ENCODE measurements around the gene NR5A2. TPM values are rescaled to one million over a fixed set of nuclear protein-coding genes. Genes with fewer than 3 reads are reported as not detected.

Gene NR5A2
- total RNA-seq, 6 donors from 2014 or later, result under 0.01 to 7.8 (median 2.1) TPM

DNA sequence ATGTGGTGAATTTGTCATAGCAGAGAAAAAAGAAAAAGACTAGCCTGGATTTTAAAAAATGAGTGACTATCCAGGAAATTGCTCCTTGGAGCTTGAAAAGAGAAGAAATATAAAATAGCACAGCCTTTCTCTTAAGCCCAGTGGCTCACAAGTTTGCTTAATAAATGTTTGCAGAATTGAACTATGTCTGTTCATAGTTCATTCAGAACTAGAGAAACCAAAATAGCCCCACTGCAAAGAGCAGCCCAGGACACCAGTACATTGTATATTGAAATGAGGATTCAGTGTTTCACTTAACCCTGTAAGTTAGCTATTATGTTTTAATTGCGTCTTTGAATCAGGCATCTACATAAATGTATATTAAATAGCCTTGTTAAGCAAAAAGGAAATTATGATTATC, 88.8 kb downstream of the NR5A2 start:
- H3K36me3 ChIP-seq, result no peaks in the 10 kb centered on the region
- H3K27ac ChIP-seq, result no peak overlapping the region
- ATAC-seq (ENCODE audit: low FRiP score in 2 of 2) (no peak), DNase-seq (no peak)
- no peak overlapping the region for H3K4me3 ChIP-seq
- H3K27me3 ChIP-seq, result no peaks in the 10 kb centered on the region
- H3K4me1 ChIP-seq, result no peaks in the 10 kb centered on the region
- WGBS, 2 donors, result 95 to 100% methylated on average over 1 of the region's 1 CpG
- TF ChIP-seq, protein P1, sequence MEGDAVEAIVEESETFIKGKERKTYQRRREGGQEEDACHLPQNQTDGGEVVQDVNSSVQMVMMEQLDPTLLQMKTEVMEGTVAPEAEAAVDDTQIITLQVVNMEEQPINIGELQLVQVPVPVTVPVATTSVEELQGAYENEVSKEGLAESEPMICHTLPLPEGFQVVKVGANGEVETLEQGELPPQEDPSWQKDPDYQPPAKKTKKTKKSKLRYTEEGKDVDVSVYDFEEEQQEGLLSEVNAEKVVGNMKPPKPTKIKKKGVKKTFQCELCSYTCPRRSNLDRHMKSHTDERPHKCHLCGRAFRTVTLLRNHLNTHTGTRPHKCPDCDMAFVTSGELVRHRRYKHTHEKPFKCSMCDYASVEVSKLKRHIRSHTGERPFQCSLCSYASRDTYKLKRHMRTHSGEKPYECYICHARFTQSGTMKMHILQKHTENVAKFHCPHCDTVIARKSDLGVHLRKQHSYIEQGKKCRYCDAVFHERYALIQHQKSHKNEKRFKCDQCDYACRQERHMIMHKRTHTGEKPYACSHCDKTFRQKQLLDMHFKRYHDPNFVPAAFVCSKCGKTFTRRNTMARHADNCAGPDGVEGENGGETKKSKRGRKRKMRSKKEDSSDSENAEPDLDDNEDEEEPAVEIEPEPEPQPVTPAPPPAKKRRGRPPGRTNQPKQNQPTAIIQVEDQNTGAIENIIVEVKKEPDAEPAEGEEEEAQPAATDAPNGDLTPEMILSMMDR (IDR thresholded peaks at IDR 0.05), result no peak
- TF ChIP-seq POLR2AphosphoS5 (IDR thresholded peaks at IDR 0.05), result no peak
- TF ChIP-seq EP300 (IDR thresholded peaks at IDR 0.05), result no peak
- TF ChIP-seq POLR2A (IDR thresholded peaks at IDR 0.05), result no peak
- H3K9me3 ChIP-seq, result no peaks in the 10 kb centered on the region

- H3K27ac ChIP-seq, result no peak overlapping the region
- ATAC-seq (ENCODE audit: low FRiP score in 2 of 2) (no peak), DNase-seq (no peak)
- no peaks in the 10 kb centered on the region for H3K4me1 ChIP-seq
- no peaks in the 10 kb centered on the region for H3K27me3 ChIP-seq
- 89 to 92% methylated on average over 3 of the region's 3 CpGs for WGBS, 2 donors
- no peak for TF ChIP-seq POLR2A (IDR thresholded peaks at IDR 0.05)
- TF ChIP-seq EP300 (IDR thresholded peaks at IDR 0.05), result no peak
- TF ChIP-seq, protein P1 (IDR thresholded peaks at IDR 0.05), result no peak
- no peak for TF ChIP-seq POLR2AphosphoS5 (IDR thresholded peaks at IDR 0.05)
- H3K36me3 ChIP-seq, result no peaks in the 10 kb centered on the region
- no peaks in the 10 kb centered on the region for H3K9me3 ChIP-seq
- H3K4me3 ChIP-seq, result no peak overlapping the region
These were observed 91.4 kb downstream of the NR5A2 start for GRCh38 chr1:200118779-200119505.

GRCh38 chr1:200121421-200121820, 93.9 kb downstream of the NR5A2 start:
- no peaks in the 10 kb centered on the region for H3K27me3 ChIP-seq
- no peak overlapping the region for H3K27ac ChIP-seq
- DNase-seq (no peak), ATAC-seq (ENCODE audit: low FRiP score in 2 of 2) (no peak)
- TF ChIP-seq EP300 (IDR thresholded peaks at IDR 0.05), result no peak
- no peak for TF ChIP-seq POLR2AphosphoS5 (IDR thresholded peaks at IDR 0.05)
- TF ChIP-seq, protein P1 (IDR thresholded peaks at IDR 0.05), result no peak
- no peak for TF ChIP-seq POLR2A (IDR thresholded peaks at IDR 0.05)
- H3K4me1 ChIP-seq, result no peaks in the 10 kb centered on the region
- H3K4me3 ChIP-seq, result no peak overlapping the region
- no peaks in the 10 kb centered on the region for H3K9me3 ChIP-seq
- no peaks in the 10 kb centered on the region for H3K36me3 ChIP-seq

GRCh38 chr1:200124309-200124708, 96.8 kb downstream of the NR5A2 start:
- no peak overlapping the region for H3K27ac ChIP-seq
- no peaks in the 10 kb centered on the region for H3K9me3 ChIP-seq
- no peaks in the 10 kb centered on the region for H3K36me3 ChIP-seq
- no peaks in the 10 kb centered on the region for H3K27me3 ChIP-seq
- 89 to 94% methylated on average over 1 of the region's 1 CpG for whole genome bisulfite sequencing, 2 donors
- no peak for TF ChIP-seq EP300 (IDR thresholded peaks at IDR 0.05)
- TF ChIP-seq POLR2A (IDR thresholded peaks at IDR 0.05), result no peak
- TF ChIP-seq, protein P1 (IDR thresholded peaks at IDR 0.05), result no peak
- no peak for TF ChIP-seq POLR2AphosphoS5 (IDR thresholded peaks at IDR 0.05)
- peaks cover 0 to under 1% (median 0%) of the 10 kb centered on the region in 4 donors for H3K4me1 ChIP-seq
- DNase-seq, result no peak
- no peak for ATAC-seq (ENCODE audit: low FRiP score in 2 of 2)
- H3K4me3 ChIP-seq, result no peak overlapping the region

- Histone ChIP-seq H3K36me3 (no peaks in the 10 kb centered on the region), H3K27me3 (no peaks in the 10 kb centered on the region), H3K27ac (no peak overlapping the region), H3K4me3 (no peak overlapping the region), H3K4me1 (peaks cover 0 to 23% (median 9%) of the 10 kb centered on the region in 4 donors), H3K9me3 (no peaks in the 10 kb centered on the region)
- TF ChIP-seq POLR2A (IDR thresholded peaks at IDR 0.05), result no peak
- TF ChIP-seq, protein P1 (IDR thresholded peaks at IDR 0.05), result no peak
- no peak for TF ChIP-seq POLR2AphosphoS5 (IDR thresholded peaks at IDR 0.05)
- TF ChIP-seq EP300 (IDR thresholded peaks at IDR 0.05), result no peak
- ATAC-seq (ENCODE audit: low FRiP score in 2 of 2), result no peak
- WGBS, 2 donors, result 87 to 89% methylated on average over 7 of the region's 7 CpGs
- DNase-seq, result no peak
These were observed 100.6 kb downstream of the NR5A2 start for GRCh38 chr1:200128081-200128480.
